NCI-H128 (cell line): ENCODE results near the gene FKBP8.

Experiments
- DNase-seq: peaks from one replicate; lab custom pipeline; 2025; ENCODE audit not compliant: unreplicated experiment; lab: John Stamatoyannopoulos, UW

The FKBP8 gene

GRCh38 chr19:18522124-18522861 lies 21.1 kb downstream of the FKBP8 start:
- peak; percentile 99 for DNase-seq

- no peak for DNase-seq
Observed at GRCh38 chr19:18521692-18522123, 21.7 kb downstream of the FKBP8 start, which contains the start of gene ELL. Gene ELL (minus strand): TSS chr19:18522070. CDS start chr19:18522055, 15 bp downstream.

GRCh38 chr19:18520848-18521691 lies 22.3 kb downstream of the FKBP8 start:
- DNase-seq, result no peak

GRCh38 chr19:18519962-18520847 lies 23.2 kb downstream of the FKBP8 start:
- peak; percentile 7 for DNase-seq

- no peak for DNase-seq
Observed at GRCh38 chr19:18518639-18519038, 24.7 kb downstream of the FKBP8 start.

GRCh38 chr19:18517606-18518005 lies 25.8 kb downstream of the FKBP8 start:
- no peak for DNase-seq

- no peak for DNase-seq
Observed at GRCh38 chr19:18515959-18516358, 27.4 kb downstream of the FKBP8 start.

GRCh38 chr19:18514800-18515682 lies 28.3 kb downstream of the FKBP8 start:
- peak; percentile 13 for DNase-seq

- DNase-seq, result no peak
Observed at GRCh38 chr19:18513868-18514267, 29.5 kb downstream of the FKBP8 start.

- DNase-seq, result no peak
Observed at GRCh38 chr19:18510216-18510615, 33.2 kb downstream of the FKBP8 start.

- no peak for DNase-seq
Observed at GRCh38 chr19:18508585-18508984, 34.8 kb downstream of the FKBP8 start.

- DNase-seq, result no peak
Observed at GRCh38 chr19:18507727-18508440, 35.5 kb downstream of the FKBP8 start.

GRCh38 chr19:18507021-18507726 lies 36.2 kb downstream of the FKBP8 start:
- no peak for DNase-seq

- no peak for DNase-seq
Observed at GRCh38 chr19:18506101-18506930, 37.1 kb downstream of the FKBP8 start.

- no peak for DNase-seq
Observed at GRCh38 chr19:18504886-18505610, 38.3 kb downstream of the FKBP8 start.

- DNase-seq, result no peak
Observed at GRCh38 chr19:18503971-18504885, 39.1 kb downstream of the FKBP8 start.
